GM18508 (cell line): ENCODE data around the gene EPB41L2.
"Not testable (repeated sequence)": the region's sequence is repeated elsewhere in the genome, so short reads cannot be mapped to it uniquely, and the experiment has no call there.

Experiments
- ATAC-seq: cut with Tn5 transposase; IDR thresholded peaks from one replicate; pipeline ENCODE4 v1.9.1; 2021; ENCODE audit warnings: moderate number of reproducible peaks; ENCODE audit not compliant: insufficient read depth, unreplicated experiment

EPB41L2 gene

DNA sequence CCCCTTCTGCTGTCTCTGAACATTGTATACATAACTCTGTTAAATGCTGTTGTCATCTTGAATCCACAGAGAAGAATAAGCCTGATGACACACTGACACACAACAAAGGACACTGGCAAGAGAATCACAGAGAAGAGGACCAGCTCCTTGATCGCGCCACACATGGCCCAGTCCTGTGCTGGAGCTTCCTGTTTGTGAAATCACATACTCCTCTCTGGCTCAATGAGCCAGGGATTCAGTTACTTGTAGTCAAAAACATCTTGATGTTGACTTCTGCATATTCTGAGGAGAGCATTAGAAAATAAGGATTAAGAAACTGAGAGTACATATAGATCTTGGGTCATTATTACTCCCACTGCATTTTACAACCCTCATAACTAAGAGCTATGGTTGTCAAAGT is 100.1 kb downstream of the EPB41L2 start:
- no peak for ATAC-seq

DNA sequence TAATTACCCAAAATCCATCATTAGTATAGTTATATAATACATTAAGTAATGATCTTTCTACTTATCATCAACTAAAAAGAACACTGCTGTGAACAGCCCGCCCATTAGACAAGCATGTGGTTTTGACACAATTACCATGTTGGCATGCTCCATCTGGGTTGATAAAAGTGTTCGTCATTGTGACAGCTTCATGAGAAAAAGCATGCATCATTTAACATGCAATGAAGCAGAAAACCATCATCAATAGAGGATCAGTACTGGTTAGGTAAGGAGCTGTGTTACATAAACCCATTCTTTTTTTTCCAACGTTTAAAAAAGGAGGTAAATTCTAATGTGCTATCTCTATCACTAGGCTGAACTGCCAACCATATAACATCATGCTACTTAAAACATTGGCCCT is 101.9 kb downstream of the EPB41L2 start:
- no peak for ATAC-seq

DNA sequence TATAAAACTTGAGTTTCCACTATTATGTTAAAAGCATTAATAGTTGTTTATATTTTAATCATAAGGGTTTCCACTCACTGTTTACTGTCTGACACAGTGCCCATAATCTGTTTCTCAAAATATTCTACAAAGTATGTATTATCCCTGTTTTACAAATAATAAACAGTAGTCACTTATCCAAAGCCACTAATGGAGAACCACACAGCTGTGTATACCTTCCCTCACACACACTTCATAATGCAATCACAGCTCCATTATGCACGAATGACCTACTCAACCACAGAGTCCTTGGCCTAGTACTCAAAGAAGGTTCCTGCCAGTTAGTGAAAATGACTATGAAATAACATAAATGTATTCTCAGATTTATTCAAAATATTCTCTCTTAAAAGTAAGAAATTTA is 103.1 kb downstream of the EPB41L2 start:
- ATAC-seq = no peak

GRCh38 chr6:130958468-130958867 is 104.6 kb downstream of the EPB41L2 start:
- no peak for ATAC-seq

- ATAC-seq = no peak
These were observed 107.3 kb downstream of the EPB41L2 start for GRCh38 chr6:130955755-130956154.

- no peak for ATAC-seq
These were observed 113.5 kb downstream of the EPB41L2 start for GRCh38 chr6:130949553-130949952.

GRCh38 chr6:130947464-130947863 is 115.6 kb downstream of the EPB41L2 start:
- no peak for ATAC-seq

- no peak for ATAC-seq
These were observed 117.0 kb downstream of the EPB41L2 start for GRCh38 chr6:130946076-130946475.

GRCh38 chr6:130945401-130945919 is 117.6 kb downstream of the EPB41L2 start:
- no peak for ATAC-seq

- no peak for ATAC-seq
These were observed 118.6 kb downstream of the EPB41L2 start for GRCh38 chr6:130944486-130944885.

DNA sequence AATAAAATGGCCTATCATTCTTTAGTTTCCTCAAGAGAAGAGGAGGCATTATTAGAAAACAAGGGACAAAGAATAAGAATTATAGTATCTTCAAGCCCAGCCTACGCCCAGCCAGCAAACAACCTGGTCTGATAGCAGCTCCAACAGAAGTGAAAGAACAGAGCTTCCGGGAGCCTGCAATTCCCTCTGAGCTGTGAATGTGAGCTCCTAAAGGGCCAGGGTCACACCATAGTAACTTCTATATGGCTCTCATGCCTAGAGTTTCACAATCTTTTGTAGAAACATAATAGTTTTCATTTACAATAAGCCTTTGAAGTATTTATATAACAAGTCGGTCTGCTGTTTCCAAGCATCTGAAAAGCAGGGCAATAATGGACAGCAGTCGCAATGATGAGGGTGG is 119.3 kb downstream of the EPB41L2 start:
- ATAC-seq = no peak

DNA sequence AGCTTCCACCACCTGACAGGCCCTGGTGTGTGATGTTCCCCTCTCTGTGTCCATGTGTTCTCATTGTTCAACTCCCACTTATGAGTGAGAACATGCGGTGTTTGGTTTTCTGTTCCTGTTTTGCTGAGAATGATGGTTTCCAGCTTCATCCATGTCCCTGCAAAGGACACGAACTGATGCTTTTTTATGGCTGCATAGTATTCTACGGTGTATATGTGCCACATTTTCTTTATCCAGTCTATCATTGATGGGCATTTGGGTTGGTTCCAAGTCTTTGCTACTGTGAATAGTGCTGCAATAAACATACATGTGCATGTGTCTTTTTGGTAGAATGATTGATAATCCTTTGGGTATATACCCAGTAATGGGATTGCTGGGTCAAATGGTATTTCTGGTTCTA is 120.3 kb downstream of the EPB41L2 start:
- ATAC-seq = not testable (repeated sequence)

- no peak for ATAC-seq
These were observed 125.0 kb downstream of the EPB41L2 start for GRCh38 chr6:130937942-130938604.

DNA sequence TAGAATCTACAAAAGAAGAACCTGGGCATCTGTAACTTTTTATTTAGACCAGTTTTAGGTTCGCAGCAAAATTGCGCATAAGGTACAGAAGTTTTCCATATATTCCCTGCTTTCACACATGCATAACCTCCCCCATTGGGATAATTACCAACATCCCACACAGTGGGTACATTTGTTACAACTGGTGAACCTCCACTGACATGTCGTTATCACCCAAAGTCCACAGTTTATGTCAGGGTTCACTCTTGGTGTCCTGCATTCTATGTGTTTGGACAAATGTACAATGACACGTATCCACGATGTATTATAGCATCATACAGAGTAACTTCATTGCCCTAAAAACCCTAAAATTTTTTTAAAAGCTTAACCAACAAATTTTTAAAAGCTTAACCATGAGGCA is 126.1 kb downstream of the EPB41L2 start:
- ATAC-seq = no peak

DNA sequence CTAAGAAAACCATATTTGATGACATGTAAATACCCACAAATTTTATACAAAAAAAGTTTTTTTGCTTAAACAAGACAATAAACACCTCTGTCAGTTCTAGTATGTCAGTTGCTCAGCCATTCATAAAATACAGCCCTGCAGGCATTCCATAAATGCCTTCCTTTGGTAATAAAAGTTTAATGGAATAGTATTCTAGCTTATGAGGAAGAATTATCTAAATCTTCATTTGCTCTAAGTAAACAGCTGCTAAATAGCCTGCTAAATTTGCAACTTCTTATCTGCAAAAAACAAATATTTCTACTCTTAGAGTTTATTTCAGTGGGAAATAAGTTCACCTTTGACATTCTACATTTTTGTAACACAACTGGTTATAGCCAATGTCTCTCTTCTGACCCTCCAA is 127.1 kb downstream of the EPB41L2 start:
- no peak for ATAC-seq

GRCh38 chr6:130934848-130935585 is 128.0 kb downstream of the EPB41L2 start:
- ATAC-seq = no peak

- no peak for ATAC-seq
These were observed 129.3 kb downstream of the EPB41L2 start for GRCh38 chr6:130933712-130934200.

- ATAC-seq = no peak
These were observed 130.1 kb downstream of the EPB41L2 start for GRCh38 chr6:130932921-130933320.

GRCh38 chr6:130932438-130932837 is 130.6 kb downstream of the EPB41L2 start:
- no peak for ATAC-seq

GRCh38 chr6:130931683-130932082 is 131.4 kb downstream of the EPB41L2 start:
- no peak for ATAC-seq

GRCh38 chr6:130929036-130929678 is 133.9 kb downstream of the EPB41L2 start:
- no peak for ATAC-seq
